H9 (cell line): Measurements from ENCODE around the gene PXT1. TPM values are rescaled to one million over a fixed set of nuclear protein-coding genes. Genes with fewer than 3 reads are reported as not detected.

ENCODE experiments used
- DNase-seq: peaks from one replicate; pipeline ENCODE4 v3.0.0-alpha.2; 2017
- H2AFZ ChIP-seq: one replicate; pipeline ENCODE4 v1.6.1; 2013; ENCODE audit warnings: mild to moderate bottlenecking, low read length, control low read depth, moderate library complexity
- H2AK5ac ChIP-seq: 2 replicates; pipeline ENCODE4 v1.6.1; 2013; ENCODE audit warnings: low read length, control low read depth, mixed read lengths; ENCODE audit not compliant: insufficient read length
- H2BK120ac ChIP-seq: one replicate; pipeline ENCODE4 v1.6.1; 2013; ENCODE audit warnings: low read depth, mild to moderate bottlenecking, low read length, control low read depth, inconsistent platforms; ENCODE audit not compliant: poor library complexity, severe bottlenecking
- H2BK12ac ChIP-seq: 2 replicates; pipeline ENCODE4 v1.6.1; 2013; ENCODE audit warnings: low read length, control low read depth, mixed read lengths, low read depth; ENCODE audit not compliant: insufficient read length
- H2BK15ac ChIP-seq: 2 replicates; pipeline ENCODE4 v1.6.1; 2013; ENCODE audit warnings: low read depth, low read length, control low read depth
- H2BK20ac ChIP-seq: one replicate; pipeline ENCODE4 v1.6.1; 2013; ENCODE audit warnings: low read depth, mild to moderate bottlenecking, low read length, control low read depth, inconsistent platforms; ENCODE audit not compliant: poor library complexity, severe bottlenecking
- H2BK5ac ChIP-seq: 2 replicates; pipeline ENCODE4 v1.6.1; 2013; ENCODE audit warnings: low read length, control low read depth, mixed read lengths; ENCODE audit not compliant: insufficient read length
- H3K14ac ChIP-seq: 2 replicates; pipeline ENCODE4 v1.6.1; 2013; ENCODE audit warnings: low read length, control low read depth; ENCODE audit not compliant: insufficient read depth
- H3K18ac ChIP-seq: 2 replicates; pipeline ENCODE4 v1.6.1; 2013; ENCODE audit warnings: low read depth, mild to moderate bottlenecking, mixed read lengths, low read length, control low read depth; ENCODE audit not compliant: insufficient read length
- H3K23ac ChIP-seq: 2 replicates; pipeline ENCODE4 v1.6.1; 2013; ENCODE audit warnings: low read length, control low read depth, mixed read lengths, low read depth; ENCODE audit not compliant: insufficient read length
- H3K23me2 ChIP-seq: 2 replicates; pipeline ENCODE4 v1.6.1; 2013; ENCODE audit warnings: low read depth, mild to moderate bottlenecking, mixed read lengths, low read length, control low read depth; ENCODE audit not compliant: insufficient read length, poor library complexity, severe bottlenecking
- H3K27ac ChIP-seq: 2 replicates; pipeline ENCODE4 v1.5.1; 2013; ENCODE audit warnings: low read length, control low read depth, mixed read lengths, low read depth; ENCODE audit not compliant: insufficient read length
- H3K27me3 ChIP-seq: 2 replicates; pipeline ENCODE4 v1.6.1; 2013; ENCODE audit warnings: low read length, control low read depth, inconsistent platforms; ENCODE audit not compliant: insufficient read depth
- H3K4ac ChIP-seq: 2 replicates; pipeline ENCODE4 v1.6.1; 2013; ENCODE audit warnings: low read depth, mild to moderate bottlenecking, control low read depth, inconsistent platforms, low read length, moderate library complexity
- H3K4me1 ChIP-seq: 2 replicates; pipeline ENCODE4 v1.6.1; 2013; ENCODE audit warnings: low read length, control low read depth, inconsistent platforms; ENCODE audit not compliant: insufficient read depth
- H3K4me2 ChIP-seq: 2 replicates; pipeline ENCODE4 v1.6.1; 2013; ENCODE audit warnings: low read length, control low read depth, mixed read lengths; ENCODE audit not compliant: insufficient read length, insufficient read depth
- H3K56ac ChIP-seq: 2 replicates; pipeline ENCODE4 v1.6.1; 2013; ENCODE audit warnings: low read depth, mild to moderate bottlenecking, mixed read lengths, low read length, control low read depth; ENCODE audit not compliant: insufficient read length
- H3K79me1 ChIP-seq: 2 replicates; pipeline ENCODE4 v1.6.1; 2013; ENCODE audit warnings: low read depth, mild to moderate bottlenecking, moderate library complexity, low read length, control low read depth, inconsistent platforms; ENCODE audit not compliant: insufficient read depth, poor library complexity, severe bottlenecking
- H3K79me2 ChIP-seq: 2 replicates; pipeline ENCODE4 v1.6.1; 2013; ENCODE audit warnings: low read length, control low read depth, inconsistent platforms; ENCODE audit not compliant: insufficient read depth
- H3K9ac ChIP-seq: 2 replicates; pipeline ENCODE4 v1.6.1; 2013; ENCODE audit warnings: low read length, control low read depth, mixed read lengths; ENCODE audit not compliant: insufficient read length; ENCODE audit errors: extremely low read depth
- H3K9me3 ChIP-seq: one replicate; pipeline ENCODE4 v1.6.1; 2013; ENCODE audit warnings: low read depth, low read length, inconsistent platforms; ENCODE audit not compliant: control insufficient read depth
- H3T11ph ChIP-seq: one replicate; pipeline ENCODE4 v1.6.1; 2013; ENCODE audit warnings: mild to moderate bottlenecking, low read length, control low read depth, inconsistent platforms
- H4K20me1 ChIP-seq: one replicate; pipeline ENCODE4 v1.6.1; 2013; ENCODE audit not compliant: control insufficient read depth, insufficient read length, insufficient read depth
- H4K5ac ChIP-seq: 2 replicates; pipeline ENCODE4 v1.6.1; 2013; ENCODE audit warnings: low read depth, mild to moderate bottlenecking, mixed read lengths, low read length, control low read depth; ENCODE audit not compliant: insufficient read length
- H4K8ac ChIP-seq: replicated peaks from 2 replicates; pipeline ENCODE4 v1.6.1; 2013; ENCODE audit warnings: low read length, control low read depth, mixed read lengths, low read depth; ENCODE audit not compliant: insufficient read length
- H4K91ac ChIP-seq: 2 replicates; pipeline ENCODE4 v1.6.1; 2013; ENCODE audit warnings: low read depth, mild to moderate bottlenecking, moderate library complexity, mixed read lengths, low read length, control low read depth; ENCODE audit not compliant: insufficient read length
- H3K27ac Mint-ChIP-seq, 3 experiments: 2 replicates in 2 of 3; 3 replicates in 1 of 3; pipeline ENCODE4 v1.8.0; 2020 to 2021; ENCODE audit warnings: mixed read lengths in 3 of 3, mild to moderate bottlenecking in 1 of 3, moderate library complexity in 1 of 3
- H3K27me3 Mint-ChIP-seq: 2 replicates; pipeline ENCODE4 v1.8.0; 2021; ENCODE audit warnings: low read depth, mild to moderate bottlenecking, moderate library complexity, mixed read lengths
- H3K36me3 Mint-ChIP-seq, 3 experiments: 2 replicates in 2 of 3; 3 replicates in 1 of 3; pipeline ENCODE4 v1.8.0; 2020 to 2021; ENCODE audit warnings: low read depth in 3 of 3, mixed read lengths in 3 of 3; ENCODE audit not compliant: insufficient read depth in 1 of 3
- H3K4me1 Mint-ChIP-seq, 2 experiments: 2 replicates each; pipeline ENCODE4 v1.8.0; 2020; ENCODE audit warnings: mixed read lengths in 2 of 2
- H3K4me3 Mint-ChIP-seq, 2 experiments: 2 replicates in 1 of 2; 3 replicates in 1 of 2; pipeline ENCODE4 v1.8.0; 2020 to 2021; ENCODE audit warnings: mild to moderate bottlenecking in 2 of 2, mixed read lengths in 2 of 2, moderate library complexity in 1 of 2
- H3K9me3 Mint-ChIP-seq, 2 experiments: 2 replicates in 1 of 2; 3 replicates in 1 of 2; pipeline ENCODE4 v1.8.0; 2020; ENCODE audit warnings: mild to moderate bottlenecking in 2 of 2, mixed read lengths in 2 of 2, moderate library complexity in 1 of 2
- WGBS: extraction: QIAGEN DNeasy Blood & Tissue Kit; methylation state at CpG from one replicate; pipeline ENCODE4 v1.1.7; 2013; ENCODE audit warnings: missing lambda C conversion rate, low lambda C conversion rate, mixed read lengths; ENCODE audit not compliant: insufficient read length; ENCODE audit errors: extremely low coverage; 5-methylcytosine and 5-hydroxymethylcytosine counted together
- total RNA-seq: library from RNA; stranded (reverse); gene quantifications from 2 replicates; pipeline ENCODE4 v1.2.1, GENCODE V29; 2021
- TF ChIP-seq, protein P1 (sequence below): fragments of 200-600 bp; sonication (generic); conservative IDR thresholded peaks from 3 replicates; pipeline ENCODE4 v1.8.0; 2021; ENCODE audit warnings: antibody characterized with exemption, mild to moderate bottlenecking

Gene PXT1
- total RNA-seq, 1 experiment from 2014 or later: not detected

DNA sequence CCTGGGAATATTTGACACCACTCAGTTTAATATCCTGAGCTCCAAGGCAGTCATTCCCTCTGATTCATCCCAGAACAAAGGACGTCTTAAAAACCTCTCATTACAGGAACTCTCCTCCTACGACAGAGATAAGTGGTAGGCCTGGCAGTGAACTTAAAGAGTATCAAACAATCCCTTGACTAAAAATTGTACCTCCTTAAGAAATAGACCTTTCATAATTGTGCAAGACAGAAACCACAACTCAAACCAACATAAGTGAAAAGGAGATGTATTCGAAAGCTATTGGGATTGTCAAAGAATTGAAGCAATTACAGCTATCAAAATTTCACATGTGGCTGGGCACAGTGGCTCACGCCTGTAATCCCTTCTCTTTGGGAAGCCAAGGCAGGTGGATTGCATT is 86.8 kb downstream of the PXT1 start:
- H2AFZ ChIP-seq: no peak overlapping the region
- H3K9ac ChIP-seq: no peak overlapping the region
- H4K5ac ChIP-seq: no peak overlapping the region
- no peaks in the 10 kb centered on the region for H3K9me3 ChIP-seq
- H3K27ac Mint-ChIP-seq: no peak overlapping the region
- no peak overlapping the region for H2BK5ac ChIP-seq
- no peaks in the 10 kb centered on the region for H3K79me2 ChIP-seq
- no peak overlapping the region for H2BK15ac ChIP-seq
- H3K23me2 ChIP-seq: no peaks in the 10 kb centered on the region
- no peak overlapping the region for H2AK5ac ChIP-seq
- no peak overlapping the region for H3K4ac ChIP-seq
- no peak for DNase-seq
- no peak overlapping the region for H3K4me3 Mint-ChIP-seq
- WGBS: no CpG with 5 or more reads among the region's 4 CpGs
- no peak overlapping the region for H3T11ph ChIP-seq
- 0 out of 2 replicates have a peak, but pooled peaks cover 1% of the 10 kb centered on the region for H3K4me1 ChIP-seq
- no peak overlapping the region for H2BK20ac ChIP-seq
- no peak overlapping the region for H3K27ac ChIP-seq
- no peaks in the 10 kb centered on the region for H3K27me3 ChIP-seq
- H4K91ac ChIP-seq: no peak overlapping the region
- TF ChIP-seq, protein P1, sequence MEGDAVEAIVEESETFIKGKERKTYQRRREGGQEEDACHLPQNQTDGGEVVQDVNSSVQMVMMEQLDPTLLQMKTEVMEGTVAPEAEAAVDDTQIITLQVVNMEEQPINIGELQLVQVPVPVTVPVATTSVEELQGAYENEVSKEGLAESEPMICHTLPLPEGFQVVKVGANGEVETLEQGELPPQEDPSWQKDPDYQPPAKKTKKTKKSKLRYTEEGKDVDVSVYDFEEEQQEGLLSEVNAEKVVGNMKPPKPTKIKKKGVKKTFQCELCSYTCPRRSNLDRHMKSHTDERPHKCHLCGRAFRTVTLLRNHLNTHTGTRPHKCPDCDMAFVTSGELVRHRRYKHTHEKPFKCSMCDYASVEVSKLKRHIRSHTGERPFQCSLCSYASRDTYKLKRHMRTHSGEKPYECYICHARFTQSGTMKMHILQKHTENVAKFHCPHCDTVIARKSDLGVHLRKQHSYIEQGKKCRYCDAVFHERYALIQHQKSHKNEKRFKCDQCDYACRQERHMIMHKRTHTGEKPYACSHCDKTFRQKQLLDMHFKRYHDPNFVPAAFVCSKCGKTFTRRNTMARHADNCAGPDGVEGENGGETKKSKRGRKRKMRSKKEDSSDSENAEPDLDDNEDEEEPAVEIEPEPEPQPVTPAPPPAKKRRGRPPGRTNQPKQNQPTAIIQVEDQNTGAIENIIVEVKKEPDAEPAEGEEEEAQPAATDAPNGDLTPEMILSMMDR: no peak
- peaks cover 2 to 3% of the 10 kb centered on the region in 2 experiments; a peak in 2 of 5 replicates for H3K9me3 Mint-ChIP-seq
- no peak overlapping the region for H2BK12ac ChIP-seq
- H3K23ac ChIP-seq: no peak overlapping the region
- no peak overlapping the region for H2BK120ac ChIP-seq
- peaks cover under 1% of the 10 kb centered on the region; the same call in 1 of the 2 replicates for H3K27me3 Mint-ChIP-seq
- H3K36me3 Mint-ChIP-seq: peaks cover 0 to 2% (median 0%) of the 10 kb centered on the region in 3 experiments; a peak in 2 of 7 replicates
- H3K56ac ChIP-seq: no peak overlapping the region
- H3K4me2 ChIP-seq: no peak overlapping the region
- H3K4me1 Mint-ChIP-seq: no peaks in the 10 kb centered on the region
- H3K79me1 ChIP-seq: no peaks in the 10 kb centered on the region
- no peak overlapping the region for H3K18ac ChIP-seq
- no peaks in the 10 kb centered on the region for H4K20me1 ChIP-seq
- H4K8ac ChIP-seq: no peak overlapping the region
- H3K14ac ChIP-seq: no peak overlapping the region
